ENCODE results near the gene PRKD2.

The PRKD2 gene

GRCh38 chr19:46698395-46699321 lies 18.3 kb downstream of the PRKD2 start:
- DNase-seq = no peak

GRCh38 chr19:46697204-46697960 lies 19.5 kb downstream of the PRKD2 start:
- DNase-seq = no peak

GRCh38 chr19:46696866-46697203 lies 20.1 kb downstream of the PRKD2 start:
- DNase-seq = no peak

- no peak for DNase-seq
Observed at GRCh38 chr19:46696052-46696451, 20.9 kb downstream of the PRKD2 start.

GRCh38 chr19:46693760-46694159 lies 23.2 kb downstream of the PRKD2 start:
- DNase-seq = no peak

GRCh38 chr19:46692918-46693722 lies 23.8 kb downstream of the PRKD2 start:
- no peak for DNase-seq

GRCh38 chr19:46691948-46692347 lies 25.0 kb downstream of the PRKD2 start:
- DNase-seq = no peak

GRCh38 chr19:46691104-46691503 lies 25.8 kb downstream of the PRKD2 start:
- DNase-seq = no peak

GRCh38 chr19:46689358-46689757 lies 27.6 kb downstream of the PRKD2 start:
- no peak for DNase-seq

GRCh38 chr19:46687438-46688145 lies 29.3 kb downstream of the PRKD2 start:
- no peak for DNase-seq

- DNase-seq = no peak
Observed at GRCh38 chr19:46685189-46685588, 31.7 kb downstream of the PRKD2 start.

- peak; percentile 48 for DNase-seq
Observed at GRCh38 chr19:46678110-46678732, 38.7 kb downstream of the PRKD2 start.

GRCh38 chr19:46674416-46675178 lies 42.3 kb downstream of the PRKD2 start:
- no peak for DNase-seq

- DNase-seq = no peak
Observed at GRCh38 chr19:46670813-46671212, 46.1 kb downstream of the PRKD2 start.

GRCh38 chr19:46668662-46669061 lies 48.3 kb downstream of the PRKD2 start:
- DNase-seq = no peak

GRCh38 chr19:46665072-46665471 lies 51.8 kb downstream of the PRKD2 start:
- DNase-seq = no peak

- peak; percentile 64 for DNase-seq
Observed at GRCh38 chr19:46661735-46662592, 55.0 kb downstream of the PRKD2 start.

- DNase-seq = peak; percentile 99
Observed at GRCh38 chr19:46661020-46661731, 55.7 kb downstream of the PRKD2 start, which contains the start of gene DACT3. DACT3 (minus strand) TSS chr19:46661182; CDS start chr19:46661064, 118 bp downstream.

- DNase-seq = no peak
Observed at GRCh38 chr19:46660551-46661019, 56.3 kb downstream of the PRKD2 start.
